Fibroblast of lung (primary cell): ENCODE results near the gene PIMREG. TPM values are rescaled to one million over a fixed set of nuclear protein-coding genes. Genes with fewer than 3 reads are reported as not detected.

Experiments used
- DNase-seq, 2 donors: peaks; one replicate each; pipeline versions ENCODE4 v3.0.0 to v3.0.0-alpha.2; 2010; ENCODE audit warnings: low read depth in 2 of 2
- H2AFZ ChIP-seq: 2 replicates; pipeline ENCODE4 v1.5.1; 2012; ENCODE audit warnings: low read length, control low read depth, inconsistent platforms
- H3K27ac ChIP-seq: 2 replicates; pipeline ENCODE4 v1.5.1; 2011; ENCODE audit warnings: low read length, control low read depth; ENCODE audit not compliant: insufficient read depth
- H3K27me3 ChIP-seq: 2 replicates; pipeline ENCODE4 v1.5.1; 2011; ENCODE audit warnings: mild to moderate bottlenecking, low read length; ENCODE audit not compliant: control insufficient read depth, insufficient read depth
- H3K36me3 ChIP-seq: 2 replicates; pipeline ENCODE4 v1.5.1; 2011; ENCODE audit warnings: low read length; ENCODE audit not compliant: control insufficient read depth, insufficient read depth
- H3K4me1 ChIP-seq: 2 replicates; pipeline ENCODE4 v1.5.1; 2011; ENCODE audit warnings: low read length; ENCODE audit not compliant: control insufficient read depth, insufficient read depth; ENCODE audit errors: extremely low read depth
- H3K4me2 ChIP-seq: 2 replicates; pipeline ENCODE4 v1.5.1; 2011; ENCODE audit warnings: low read length, control low read depth; ENCODE audit not compliant: insufficient read depth; ENCODE audit errors: extremely low read depth
- H3K4me3 ChIP-seq, 4 experiments: fragments of 200-600 bp in 1 of 4; sonication (generic) in 1 of 4; replicated peaks in 1 of 4; 2 replicates each; pipeline ENCODE4 v1.5.1; 2011 to 2016; ENCODE audit warnings: low read length in 4 of 4, low read depth in 3 of 4, mild to moderate bottlenecking in 3 of 4, control low read depth in 2 of 4, inconsistent platforms in 1 of 4, mixed read lengths in 1 of 4; ENCODE audit not compliant: insufficient read depth in 1 of 4; ENCODE audit errors: control extremely low read depth in 1 of 4
- H3K79me2 ChIP-seq: 2 replicates; pipeline ENCODE4 v1.5.1; 2012; ENCODE audit warnings: mild to moderate bottlenecking, low read length, inconsistent platforms; ENCODE audit not compliant: control insufficient read depth, insufficient read depth
- H3K9ac ChIP-seq: 2 replicates; pipeline ENCODE4 v1.5.1; 2011; ENCODE audit warnings: mild to moderate bottlenecking, low read length, control low read depth; ENCODE audit not compliant: insufficient read depth
- H3K9me3 ChIP-seq: 2 replicates; pipeline ENCODE4 v1.5.1; 2012; ENCODE audit warnings: low read depth, low read length; ENCODE audit not compliant: control insufficient read depth, insufficient read depth
- H4K20me1 ChIP-seq: 2 replicates; pipeline ENCODE4 v1.5.1; 2011; ENCODE audit warnings: low read length; ENCODE audit not compliant: control insufficient read depth, insufficient read depth; ENCODE audit errors: extremely low read depth
- EZH2 ChIP-seq: IDR thresholded peaks from 2 replicates; pipeline ENCODE4 v1.5.1; 2012; ENCODE audit warnings: low read length, control low read depth, mild to moderate bottlenecking; ENCODE audit errors: missing control alignments
- polyA plus RNA-seq, 2 donors: library from polyadenylated mRNA; depleted of rRNA in 1 of 2; stranded (reverse) in 1 of 2; unstranded in 1 of 2; fragments of >200 nt; gene quantifications; 2 replicates each; pipeline ENCODE4 v1.2.1, GENCODE V29; 2011 to 2012; ENCODE audit warnings: missing spikeins in 1 of 2
- total RNA-seq: library from RNA; depleted of rRNA; stranded (reverse); fragments of >200 nt; gene quantifications from 2 replicates; pipeline ENCODE4 v1.2.1, GENCODE V29; 2014
- TF ChIP-seq, protein P1 (sequence below), 2 donors: IDR thresholded peaks in 1 of 2; conservative IDR thresholded peaks in 1 of 2; 1 replicate in 1 of 2; 2 replicates in 1 of 2; pipeline ENCODE4 v1.5.1; 2011 to 2012; ENCODE audit warnings: low read length in 2 of 2, control low read depth in 1 of 2, inconsistent platforms in 1 of 2, low read depth in 1 of 2, mild to moderate bottlenecking in 1 of 2

Gene PIMREG
- total and polyA plus RNA-seq, 2 donors (not counting 1 experiment from before 2014, with no cell fraction given) = 6.5 to 10.6 TPM

DNA sequence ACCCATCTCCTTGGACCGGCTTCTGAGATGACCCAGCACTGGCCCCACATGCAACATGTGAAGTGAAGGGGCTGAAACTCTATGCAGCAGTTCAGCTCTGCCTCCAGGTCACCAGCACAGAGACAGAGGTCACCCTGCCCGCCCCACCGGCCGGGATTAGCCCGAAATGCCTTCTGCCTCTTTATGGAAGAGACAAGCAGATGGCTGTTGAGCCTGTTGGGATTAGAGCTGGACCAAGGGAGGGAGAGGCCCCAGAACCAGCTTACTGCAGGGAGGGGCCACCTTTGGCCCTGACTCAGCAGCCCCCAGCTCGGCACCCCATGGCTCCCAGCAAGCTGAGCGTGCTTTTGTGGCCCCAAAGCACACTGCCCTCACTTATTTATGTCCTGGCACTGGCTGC is 15.0 kb upstream of the PIMREG start:
- H3K36me3 ChIP-seq = no peaks in the 10 kb centered on the region

GRCh38 chr17:6430769-6431168 is 13.5 kb upstream of the PIMREG start:
- Histone ChIP-seq H2AFZ (no peak overlapping the region), H3K9ac (no peak overlapping the region), H3K27ac (no peak overlapping the region), H3K4me2 (no peak overlapping the region), H3K36me3 (no peaks in the 10 kb centered on the region), H3K4me3 (no peak overlapping the region), H3K4me1 (no peaks in the 10 kb centered on the region), H4K20me1 (no peaks in the 10 kb centered on the region), H3K27me3 (no peaks in the 10 kb centered on the region), H3K79me2 (no peaks in the 10 kb centered on the region), H3K9me3 (no peaks in the 10 kb centered on the region)
- DNase-seq = no peak
- TF ChIP-seq, protein P1, sequence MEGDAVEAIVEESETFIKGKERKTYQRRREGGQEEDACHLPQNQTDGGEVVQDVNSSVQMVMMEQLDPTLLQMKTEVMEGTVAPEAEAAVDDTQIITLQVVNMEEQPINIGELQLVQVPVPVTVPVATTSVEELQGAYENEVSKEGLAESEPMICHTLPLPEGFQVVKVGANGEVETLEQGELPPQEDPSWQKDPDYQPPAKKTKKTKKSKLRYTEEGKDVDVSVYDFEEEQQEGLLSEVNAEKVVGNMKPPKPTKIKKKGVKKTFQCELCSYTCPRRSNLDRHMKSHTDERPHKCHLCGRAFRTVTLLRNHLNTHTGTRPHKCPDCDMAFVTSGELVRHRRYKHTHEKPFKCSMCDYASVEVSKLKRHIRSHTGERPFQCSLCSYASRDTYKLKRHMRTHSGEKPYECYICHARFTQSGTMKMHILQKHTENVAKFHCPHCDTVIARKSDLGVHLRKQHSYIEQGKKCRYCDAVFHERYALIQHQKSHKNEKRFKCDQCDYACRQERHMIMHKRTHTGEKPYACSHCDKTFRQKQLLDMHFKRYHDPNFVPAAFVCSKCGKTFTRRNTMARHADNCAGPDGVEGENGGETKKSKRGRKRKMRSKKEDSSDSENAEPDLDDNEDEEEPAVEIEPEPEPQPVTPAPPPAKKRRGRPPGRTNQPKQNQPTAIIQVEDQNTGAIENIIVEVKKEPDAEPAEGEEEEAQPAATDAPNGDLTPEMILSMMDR (conservative IDR thresholded peaks at IDR 0.05 in 1 of 2, IDR thresholded peaks at IDR 0.05 in 1 of 2; ENCODE audit: low read depth in 1 of 2, low read length in 2 of 2) = peak; percentile 15 to 43
- no peak for TF ChIP-seq EZH2

More for the DNA sequence above, 15.0 kb upstream of the PIMREG start:
- H3K79me2 ChIP-seq = no peaks in the 10 kb centered on the region
- no peak for DNase-seq
- no peaks in the 10 kb centered on the region for H3K9me3 ChIP-seq
- TF ChIP-seq, protein P1 (conservative IDR thresholded peaks at IDR 0.05 in 1 of 2, IDR thresholded peaks at IDR 0.05 in 1 of 2; ENCODE audit: low read depth in 1 of 2, low read length in 2 of 2) = no peak
- no peak for TF ChIP-seq EZH2
- no peak overlapping the region for H3K4me2 ChIP-seq
- no peaks in the 10 kb centered on the region for H3K4me1 ChIP-seq
- H4K20me1 ChIP-seq = no peaks in the 10 kb centered on the region
- no peak overlapping the region for H3K4me3 ChIP-seq
- no peaks in the 10 kb centered on the region for H3K27me3 ChIP-seq
- no peak overlapping the region for H3K27ac ChIP-seq
- no peak overlapping the region for H3K9ac ChIP-seq
- no peak overlapping the region for H2AFZ ChIP-seq

DNA sequence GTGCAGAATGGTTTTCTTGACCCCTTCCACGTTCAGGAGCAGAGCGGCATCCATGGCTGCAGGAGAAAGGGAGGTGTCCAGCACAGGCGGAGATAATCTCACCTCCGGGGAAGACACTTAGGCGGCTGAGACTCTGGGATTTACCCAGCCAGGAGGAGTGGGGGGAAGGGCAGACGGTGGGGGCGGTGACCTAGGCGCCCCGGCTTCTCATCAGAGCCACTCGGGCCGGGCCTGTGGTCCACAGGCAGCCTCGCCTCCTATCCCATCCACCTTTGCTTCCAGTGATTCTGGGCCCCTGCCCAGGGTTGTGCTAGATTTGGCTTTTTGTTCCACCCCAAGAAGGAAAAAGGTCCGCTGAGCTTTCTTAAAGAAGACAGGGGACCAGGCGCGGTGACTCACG is 9.2 kb upstream of the PIMREG start, which contains the start of gene AIPL1:
Gene AIPL1 (minus strand): TSS at position 71 of the 400 bp plus-strand sequence. CDS start 17 bp downstream, at position 54.
- DNase-seq = no peak
- peaks cover 2% of the 10 kb centered on the region for H3K4me1 ChIP-seq
- H3K9ac ChIP-seq = no peak within 1 kb of the TSS
- H3K27ac ChIP-seq = no peak within 1 kb of the TSS
- no peak within 1 kb of the TSS for H3K4me2 ChIP-seq
- H4K20me1 ChIP-seq = no peaks in the 10 kb centered on the region
- H3K36me3 ChIP-seq = no peaks in the 10 kb centered on the region
- no peaks in the 10 kb centered on the region for H3K9me3 ChIP-seq
- H2AFZ ChIP-seq = no peak within 1 kb of the TSS
- H3K79me2 ChIP-seq = no peaks in the 10 kb centered on the region
- peaks cover 8% of the 10 kb centered on the region for H3K27me3 ChIP-seq
- H3K4me3 ChIP-seq = no peak within 1 kb of the TSS
- no peak for TF ChIP-seq EZH2
- TF ChIP-seq, protein P1 (conservative IDR thresholded peaks at IDR 0.05 in 1 of 2, IDR thresholded peaks at IDR 0.05 in 1 of 2; ENCODE audit: low read depth in 1 of 2, low read length in 2 of 2) = no peak
